ENCODE results near the gene GBA3.

GBA3 gene

DNA sequence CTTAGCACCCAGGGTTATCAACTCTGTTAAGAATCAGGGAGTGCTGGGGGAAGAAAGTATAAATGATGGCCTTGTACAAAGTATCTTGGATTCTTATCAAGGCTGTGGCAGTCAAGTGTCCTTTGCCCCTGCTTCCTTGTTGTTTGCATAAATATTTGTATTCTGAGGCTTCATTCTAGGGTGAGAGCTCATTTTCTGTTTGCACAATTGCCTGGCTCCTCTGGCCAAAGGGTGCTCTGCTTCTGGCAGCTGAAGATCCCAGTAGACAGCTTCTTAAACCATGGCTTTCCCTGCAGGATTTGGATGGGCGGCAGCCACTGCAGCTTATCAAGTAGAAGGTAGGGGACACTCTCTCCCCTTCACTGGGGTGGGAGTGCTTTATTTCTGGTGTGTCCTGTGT is at the start of gene GBA3:
Gene GBA3 (plus strand): TSS at position 202 of the 400 bp plus-strand sequence.
- Histone ChIP-seq H3K9ac (ENCODE audit: low read length) (no peak within 1 kb of the TSS), H3K9me3 (replicated peaks; ENCODE audit: insufficient read depth, low read length) (no peaks in the 10 kb centered on the region), H2AFZ (ENCODE audit: low read length) (no peak within 1 kb of the TSS), H3K4me2 (ENCODE audit: low read depth, low read length) (no peak within 1 kb of the TSS), H3K79me2 (ENCODE audit: low read length) (no peaks in the 10 kb centered on the region), H3K4me1 (ENCODE audit: low read length) (no peaks in the 10 kb centered on the region), H3F3A (ENCODE audit: insufficient read depth, low read length) (no peaks in the 10 kb centered on the region), H3K4me3 (ENCODE audit: low read length) (no peak within 1 kb of the TSS), H3K9me2 (replicated peaks; ENCODE audit: insufficient read depth, low read length) (no peaks in the 10 kb centered on the region), H3K27me3 (replicated peaks; ENCODE audit: insufficient read depth, low read length) (no peaks in the 10 kb centered on the region), H3K36me3 (replicated peaks; ENCODE audit: insufficient read depth, low read length) (no peaks in the 10 kb centered on the region), H4K20me1 (ENCODE audit: insufficient read depth, low read length) (no peaks in the 10 kb centered on the region), H3K27ac (ENCODE audit: low read length) (no peak within 1 kb of the TSS)
- TF ChIP-seq, protein P1, sequence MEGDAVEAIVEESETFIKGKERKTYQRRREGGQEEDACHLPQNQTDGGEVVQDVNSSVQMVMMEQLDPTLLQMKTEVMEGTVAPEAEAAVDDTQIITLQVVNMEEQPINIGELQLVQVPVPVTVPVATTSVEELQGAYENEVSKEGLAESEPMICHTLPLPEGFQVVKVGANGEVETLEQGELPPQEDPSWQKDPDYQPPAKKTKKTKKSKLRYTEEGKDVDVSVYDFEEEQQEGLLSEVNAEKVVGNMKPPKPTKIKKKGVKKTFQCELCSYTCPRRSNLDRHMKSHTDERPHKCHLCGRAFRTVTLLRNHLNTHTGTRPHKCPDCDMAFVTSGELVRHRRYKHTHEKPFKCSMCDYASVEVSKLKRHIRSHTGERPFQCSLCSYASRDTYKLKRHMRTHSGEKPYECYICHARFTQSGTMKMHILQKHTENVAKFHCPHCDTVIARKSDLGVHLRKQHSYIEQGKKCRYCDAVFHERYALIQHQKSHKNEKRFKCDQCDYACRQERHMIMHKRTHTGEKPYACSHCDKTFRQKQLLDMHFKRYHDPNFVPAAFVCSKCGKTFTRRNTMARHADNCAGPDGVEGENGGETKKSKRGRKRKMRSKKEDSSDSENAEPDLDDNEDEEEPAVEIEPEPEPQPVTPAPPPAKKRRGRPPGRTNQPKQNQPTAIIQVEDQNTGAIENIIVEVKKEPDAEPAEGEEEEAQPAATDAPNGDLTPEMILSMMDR (IDR thresholded peaks at IDR 0.05; ENCODE audit: low read length) = no peak
- no peak for TF ChIP-seq EZH2 (optimal IDR thresholded peaks at IDR 0.05; ENCODE audit: low read depth, low read length)
- TF ChIP-seq EZH2phosphoT487 (IDR thresholded peaks at IDR 0.05; ENCODE audit: low read length) = no peak
- DNase-seq = no peak

DNA sequence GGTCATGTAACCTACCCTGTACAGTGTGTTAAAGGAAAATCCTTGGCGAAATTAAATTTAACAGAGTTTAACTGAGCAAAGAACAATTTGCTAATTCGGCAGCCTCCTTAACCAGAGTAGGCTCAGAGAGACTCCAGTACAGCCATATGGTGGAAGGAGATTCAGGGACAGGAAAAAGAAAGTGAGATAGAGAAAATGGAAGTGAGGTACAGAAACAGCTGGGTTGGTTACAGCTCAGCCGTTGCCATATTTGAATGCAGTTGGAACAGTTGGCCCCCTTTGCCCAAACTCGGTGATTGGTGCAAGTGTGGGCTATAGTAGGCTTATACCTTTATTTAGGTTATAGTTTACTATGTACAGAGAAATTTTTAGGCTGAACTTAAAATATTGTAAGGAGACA is 48.8 kb upstream of the GBA3 start:
- H3K9me3 ChIP-seq (replicated peaks; ENCODE audit: insufficient read depth, low read length) = no peaks in the 10 kb centered on the region
- no peak for DNase-seq
- H3K79me2 ChIP-seq (ENCODE audit: low read length) = no peaks in the 10 kb centered on the region
- H3F3A ChIP-seq (ENCODE audit: insufficient read depth, low read length) = no peaks in the 10 kb centered on the region
- H3K27me3 ChIP-seq (replicated peaks; ENCODE audit: insufficient read depth, low read length) = no peaks in the 10 kb centered on the region
- H2AFZ ChIP-seq (ENCODE audit: low read length) = no peak overlapping the region
- no peaks in the 10 kb centered on the region for H3K36me3 ChIP-seq (replicated peaks; ENCODE audit: insufficient read depth, low read length)
- no peak overlapping the region for H3K9ac ChIP-seq (ENCODE audit: low read length)
- H3K4me3 ChIP-seq (ENCODE audit: low read length) = no peak overlapping the region
- no peak for TF ChIP-seq EZH2 (optimal IDR thresholded peaks at IDR 0.05; ENCODE audit: low read depth, low read length)
- TF ChIP-seq, protein P1 (IDR thresholded peaks at IDR 0.05; ENCODE audit: low read length) = no peak
- no peak for TF ChIP-seq EZH2phosphoT487 (IDR thresholded peaks at IDR 0.05; ENCODE audit: low read length)
- H3K27ac ChIP-seq (ENCODE audit: low read length) = no peak overlapping the region
- H3K4me1 ChIP-seq (ENCODE audit: low read length) = no peaks in the 10 kb centered on the region
- H4K20me1 ChIP-seq (ENCODE audit: insufficient read depth, low read length) = no peaks in the 10 kb centered on the region
- no peak overlapping the region for H3K4me2 ChIP-seq (ENCODE audit: low read depth, low read length)
- H3K9me2 ChIP-seq (replicated peaks; ENCODE audit: insufficient read depth, low read length) = no peaks in the 10 kb centered on the region

DNA sequence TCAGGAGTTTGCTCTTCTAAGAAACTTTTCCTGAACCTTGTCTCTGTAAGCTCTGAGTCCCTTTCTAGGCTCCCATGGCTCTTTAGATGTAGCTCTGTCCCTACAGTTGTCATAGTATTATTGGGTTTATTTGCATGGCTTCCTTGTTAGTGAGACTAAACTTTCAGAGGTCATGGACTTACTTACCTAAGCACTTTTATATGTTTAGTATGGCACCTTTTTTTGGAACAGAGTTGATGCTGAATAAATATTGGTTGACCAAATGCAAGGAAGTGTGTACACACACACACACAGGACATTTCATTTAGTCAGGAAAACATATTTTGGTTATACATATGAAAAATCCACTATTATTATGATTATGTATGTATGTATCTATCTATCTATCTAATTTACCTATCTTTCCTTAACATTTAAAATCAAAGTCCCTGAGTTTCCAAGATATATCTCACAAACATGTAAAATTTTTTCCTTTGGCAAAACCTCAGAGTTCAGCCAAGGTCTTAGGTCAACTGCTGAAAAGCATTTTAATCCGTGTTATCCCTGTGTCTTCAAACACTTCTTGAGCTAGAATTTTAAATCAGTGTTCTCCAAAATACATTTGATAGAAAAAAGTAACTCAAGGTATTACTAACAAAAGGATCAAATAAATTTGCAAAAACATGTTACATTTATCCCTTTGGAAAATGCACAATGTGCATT is 47.1 kb upstream of the GBA3 start:
- DNase-seq = no peak
- no peaks in the 10 kb centered on the region for H4K20me1 ChIP-seq (ENCODE audit: insufficient read depth, low read length)
- H3K9me3 ChIP-seq (replicated peaks; ENCODE audit: insufficient read depth, low read length) = no peaks in the 10 kb centered on the region
- H3K4me1 ChIP-seq (ENCODE audit: low read length) = no peaks in the 10 kb centered on the region
- H3K79me2 ChIP-seq (ENCODE audit: low read length) = no peaks in the 10 kb centered on the region
- H2AFZ ChIP-seq (ENCODE audit: low read length) = no peak overlapping the region
- no peaks in the 10 kb centered on the region for H3K27me3 ChIP-seq (replicated peaks; ENCODE audit: insufficient read depth, low read length)
- H3K4me2 ChIP-seq (ENCODE audit: low read depth, low read length) = no peak overlapping the region
- no peak overlapping the region for H3K9ac ChIP-seq (ENCODE audit: low read length)
- TF ChIP-seq, protein P1 (IDR thresholded peaks at IDR 0.05; ENCODE audit: low read length) = no peak
- no peaks in the 10 kb centered on the region for H3K36me3 ChIP-seq (replicated peaks; ENCODE audit: insufficient read depth, low read length)
- H3K4me3 ChIP-seq (ENCODE audit: low read length) = no peak overlapping the region
- no peak overlapping the region for H3K27ac ChIP-seq (ENCODE audit: low read length)
- no peaks in the 10 kb centered on the region for H3F3A ChIP-seq (ENCODE audit: insufficient read depth, low read length)
- H3K9me2 ChIP-seq (replicated peaks; ENCODE audit: insufficient read depth, low read length) = no peaks in the 10 kb centered on the region
